T-cell (primary cell): ENCODE measurements around the gene SH3TC2. TPM values are rescaled to one million over a fixed set of nuclear protein-coding genes. Genes with fewer than 3 reads are reported as not detected.

Source experiments
- ATAC-seq, 4 experiments: fragments of 200-7000 bp in 3 of 4; fragments of 150-1000 bp in 1 of 4; cut with Tn5 transposase; replicated peaks in 1 of 4; 1 replicate in 3 of 4; 2 replicates in 1 of 4; pipeline ENCODE4 v1.10.0; 2021; ENCODE audit warnings: moderate library complexity in 3 of 4, mild to moderate bottlenecking in 2 of 4, moderate number of reproducible peaks in 1 of 4
- CTCF ChIA-PET, 2 donors: fragments of 300-600 bp; sonication (Branson Sonifier 250); formaldehyde crosslinking; loops; one replicate each; lab custom pipeline; 2022; ENCODE audit warnings: antibody characterized with exemption in 2 of 2; lab: Charles Lee
- POLR2A ChIA-PET, 2 donors: fragments of 300-600 bp; sonication (Branson Sonifier 250); formaldehyde crosslinking; loops; one replicate each; lab custom pipeline; 2022; ENCODE audit warnings: antibody characterized with exemption in 2 of 2; lab: Charles Lee
- DNase-seq, 35 experiments: peaks; one replicate each; pipeline versions ENCODE4 v3.0.0 to v3.0.0-alpha.2; 2013 to 2023
- H3K27ac ChIP-seq: one replicate; pipeline ENCODE4 v1.5.1; 2013; ENCODE audit warnings: low read length
- H3K27me3 ChIP-seq, 2 experiments: replicated peaks in 1 of 2; 1 replicate in 1 of 2; 2 replicates in 1 of 2; pipeline versions ENCODE4 v1.6.1 to v1.7.0; 2013; ENCODE audit warnings: low read length in 1 of 2, mixed read lengths in 1 of 2; ENCODE audit not compliant: control insufficient read depth in 2 of 2, insufficient read depth in 2 of 2; ENCODE audit errors: extremely low read depth in 1 of 2
- H3K36me3 ChIP-seq, 2 donors: 1 replicate in 1 of 2; 2 replicates in 1 of 2; pipeline versions ENCODE4 v1.6.1 to v1.7.0; 2013; ENCODE audit warnings: low read length in 1 of 2; ENCODE audit not compliant: control insufficient read depth in 2 of 2, insufficient read depth in 1 of 2; ENCODE audit errors: extremely low read depth in 1 of 2
- H3K4me1 ChIP-seq, 2 experiments: 1 replicate in 1 of 2; 2 replicates in 1 of 2; pipeline versions ENCODE4 v1.6.1 to v1.7.0; 2013; ENCODE audit warnings: low read length in 2 of 2, mixed read lengths in 1 of 2; ENCODE audit not compliant: insufficient read depth in 2 of 2, control insufficient read depth in 1 of 2; ENCODE audit errors: extremely low read depth in 1 of 2
- H3K4me3 ChIP-seq, 2 donors: 1 replicate in 1 of 2; 2 replicates in 1 of 2; pipeline versions ENCODE4 v1.5.1 to v1.7.0; 2013; ENCODE audit warnings: mild to moderate bottlenecking in 2 of 2, low read length in 1 of 2, moderate library complexity in 1 of 2; ENCODE audit not compliant: control insufficient read depth in 1 of 2; ENCODE audit errors: extremely low read depth in 1 of 2
- H3K9me3 ChIP-seq: 2 replicates; pipeline ENCODE4 v1.7.0; 2013
- H3K27ac Mint-ChIP-seq, 2 donors: one replicate each; pipeline ENCODE4 v1.8.0; 2020 to 2021; ENCODE audit warnings: mild to moderate bottlenecking in 2 of 2, mixed read lengths in 2 of 2
- H3K27me3 Mint-ChIP-seq, 2 donors: one replicate each; pipeline ENCODE4 v1.8.0; 2021 to 2022; ENCODE audit warnings: mixed read lengths in 2 of 2
- H3K36me3 Mint-ChIP-seq: one replicate; pipeline ENCODE4 v1.8.0; 2021; ENCODE audit warnings: mixed read lengths
- H3K4me1 Mint-ChIP-seq, 3 donors: one replicate each; pipeline ENCODE4 v1.8.0; 2020 to 2022; ENCODE audit warnings: mixed read lengths in 3 of 3, mild to moderate bottlenecking in 1 of 3
- H3K4me3 Mint-ChIP-seq, 3 donors: one replicate each; pipeline ENCODE4 v1.8.0; 2020 to 2022; ENCODE audit warnings: mild to moderate bottlenecking in 3 of 3, mixed read lengths in 3 of 3, moderate library complexity in 3 of 3
- H3K9me3 Mint-ChIP-seq, 3 donors: one replicate each; pipeline ENCODE4 v1.8.0; 2020 to 2022; ENCODE audit warnings: mixed read lengths in 3 of 3
- WGBS: methylation state at CpG from one replicate; pipeline ENCODE4 v1.1.5; 2013; ENCODE audit warnings: missing lambda C conversion rate; ENCODE audit not compliant: insufficient coverage; 5-methylcytosine and 5-hydroxymethylcytosine counted together
- total RNA-seq, 35 experiments: library from RNA in 6 of 35; stranded (reverse) in 6 of 35; fragments of 120-200 nt in 1 of 35; gene quantifications; one replicate each; pipeline versions ENCODE4 v1.2.1 to v1.2.4 and lab custom pipeline; 2013 to 2026

The SH3TC2 gene
- total RNA-seq, 5 donors from 2014 or later (not counting 1 experiment from before 2014, with no cell fraction given), result not detected

DNA sequence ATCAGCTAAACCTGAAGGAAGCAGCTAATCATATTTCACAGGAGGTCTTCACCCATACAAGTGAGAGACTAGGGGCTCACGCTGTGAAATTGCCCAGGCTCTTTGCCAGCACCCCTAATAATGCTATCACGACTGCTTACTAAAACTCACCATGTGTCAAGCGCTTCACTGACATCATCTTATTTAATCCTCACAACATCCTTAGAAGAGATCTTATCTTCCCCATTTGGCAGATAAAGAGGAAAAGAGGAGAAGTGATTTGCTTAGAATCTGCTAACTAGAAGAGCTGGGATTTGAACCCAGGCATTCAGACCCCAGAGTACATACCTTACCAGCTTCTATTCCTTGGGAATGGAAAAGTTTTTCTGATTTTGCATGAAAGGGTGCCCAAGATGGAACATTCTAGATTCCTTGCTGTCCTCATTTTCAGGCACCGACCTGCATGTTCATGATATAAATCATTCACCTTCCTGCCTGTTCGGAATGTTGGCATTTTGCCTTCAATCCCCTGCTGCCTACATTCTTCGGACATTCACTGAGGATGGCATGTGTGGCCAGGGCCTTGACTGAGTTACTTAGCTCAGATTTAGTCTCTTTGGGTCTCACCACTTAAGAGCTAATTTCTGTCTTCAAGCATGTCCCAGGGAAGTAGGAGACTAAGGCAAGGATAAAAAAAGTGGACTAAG lies 88.1 kb downstream of the SH3TC2 start:
- peaks cover 0 to 6% of the 10 kb centered on the region in 2 experiments for H3K27me3 ChIP-seq
- Mint-ChIP-seq H3K9me3 (no peaks in the 10 kb centered on the region), H3K4me3 (no peak overlapping the region), H3K27me3 (peaks cover 9 to 17% of the 10 kb centered on the region in 2 donors), H3K36me3 (no peaks in the 10 kb centered on the region), H3K27ac (no peak overlapping the region), H3K4me1 (no peaks in the 10 kb centered on the region)
- H3K4me1 ChIP-seq, result no peaks in the 10 kb centered on the region
- no peak overlapping the region for H3K4me3 ChIP-seq
- H3K27ac ChIP-seq, result no peak overlapping the region
- DNase-seq, result no peak
- no peaks in the 10 kb centered on the region for H3K36me3 ChIP-seq
- WGBS, result 90% methylated on average over 2 of the region's 6 CpGs
- no peak for ATAC-seq
- no peaks in the 10 kb centered on the region for H3K9me3 ChIP-seq
- POLR2A ChIA-PET, result no interaction called here
- CTCF ChIA-PET, result interaction anchor here in 1 of 2 donors (1.4 kb wide), 1 partner anchor 22 kb away, joined by 5 read pairs; no protein-coding TSS in a partner anchor

DNA sequence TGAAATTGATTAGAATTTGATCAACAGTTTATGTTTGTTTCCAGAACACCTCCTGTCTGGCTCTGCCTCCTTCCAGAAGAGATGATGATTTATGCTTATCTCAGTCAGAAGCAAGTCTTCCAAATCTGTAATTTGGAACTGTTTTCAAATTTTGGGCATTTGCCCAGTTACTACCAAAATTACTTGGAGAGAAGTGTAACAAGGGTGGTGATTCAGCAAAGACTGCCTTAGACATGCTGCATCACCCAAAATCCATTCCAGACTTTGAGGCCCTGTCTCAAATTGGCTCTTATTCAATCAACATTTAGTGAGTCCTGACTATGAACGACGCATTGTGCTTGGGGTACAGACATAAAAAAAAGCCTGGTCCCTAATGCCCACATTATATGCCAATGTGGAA lies 89.4 kb downstream of the SH3TC2 start:
- Mint-ChIP-seq H3K27me3 (peaks cover 8 to 17% of the 10 kb centered on the region in 2 donors), H3K36me3 (no peaks in the 10 kb centered on the region), H3K27ac (no peak overlapping the region), H3K9me3 (no peaks in the 10 kb centered on the region), H3K4me3 (no peak overlapping the region), H3K4me1 (no peaks in the 10 kb centered on the region)
- no peaks in the 10 kb centered on the region for H3K9me3 ChIP-seq
- ATAC-seq (no peak), DNase-seq (no peak)
- WGBS, result 100% methylated on average over 1 of the region's 2 CpGs
- no peaks in the 10 kb centered on the region for H3K36me3 ChIP-seq
- ChIA-PET POLR2A (no interaction called here), CTCF (interaction anchor here in 1 of 2 donors (0.6 to 1.4 kb wide), 2 partner anchors 23 to 638 kb away, joined by 3 to 5 read pairs; partner anchors contain the start of gene SPINK9)
- no peak overlapping the region for H3K4me3 ChIP-seq
- no peaks in the 10 kb centered on the region for H3K27me3 ChIP-seq
- H3K4me1 ChIP-seq, result no peaks in the 10 kb centered on the region
- no peak overlapping the region for H3K27ac ChIP-seq

DNA sequence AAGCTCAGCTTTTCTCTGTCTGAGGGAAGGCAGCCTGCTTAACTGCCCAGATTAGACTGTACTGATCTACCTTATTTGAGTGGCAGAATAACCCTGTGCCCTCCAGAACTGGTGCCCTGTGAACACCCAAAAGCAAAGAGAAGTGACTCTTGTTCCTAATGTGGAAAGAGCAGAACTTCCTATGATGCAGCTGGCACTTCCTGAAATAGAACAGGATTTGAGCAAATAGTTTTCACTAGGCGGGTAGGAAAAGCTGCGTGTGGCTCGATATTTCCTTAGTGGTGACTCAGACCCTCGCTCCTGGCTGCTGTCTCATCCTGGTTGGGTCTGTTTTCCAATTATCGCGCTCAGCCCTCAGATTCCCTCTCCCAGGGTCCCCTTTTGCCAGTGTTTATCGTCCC lies 89.9 kb downstream of the SH3TC2 start:
- Histone ChIP-seq H3K27ac (no peak overlapping the region), H3K9me3 (no peaks in the 10 kb centered on the region), H3K27me3 (no peaks in the 10 kb centered on the region), H3K36me3 (no peaks in the 10 kb centered on the region), H3K4me1 (no peaks in the 10 kb centered on the region), H3K4me3 (no peak overlapping the region)
- ChIA-PET POLR2A (no interaction called here), CTCF (interaction anchor here in 1 of 2 donors (0.6 to 1.4 kb wide), 2 partner anchors 24 to 637 kb away, joined by 3 to 5 read pairs; partner anchors contain the start of gene SPINK9)
- WGBS, result 4% methylated on average over 4 of the region's 7 CpGs
- Mint-ChIP-seq H3K27ac (no peak overlapping the region), H3K4me1 (no peaks in the 10 kb centered on the region), H3K27me3 (peaks cover 8 to 17% of the 10 kb centered on the region in 2 donors), H3K4me3 (no peak overlapping the region), H3K36me3 (no peaks in the 10 kb centered on the region), H3K9me3 (no peaks in the 10 kb centered on the region)
- ATAC-seq (no peak), DNase-seq (no peak)

DNA sequence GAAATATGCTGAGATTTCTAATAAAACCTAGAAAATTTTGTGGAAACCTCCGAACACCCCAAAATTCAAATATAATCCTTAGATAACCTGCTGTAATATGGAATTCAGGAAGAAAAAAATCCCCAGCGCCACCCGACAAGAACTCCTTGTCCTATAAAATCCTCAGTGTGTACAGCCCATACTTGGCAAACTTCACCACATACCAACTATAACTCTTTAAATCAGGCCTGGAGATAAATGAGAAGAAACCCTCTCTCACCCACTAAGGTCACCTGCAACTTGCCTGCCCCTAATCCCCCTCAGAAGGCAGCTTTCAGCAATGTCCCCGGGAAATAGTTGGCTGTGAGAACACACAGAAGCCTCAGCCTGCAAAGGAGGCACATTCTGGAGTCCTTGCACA lies 90.5 kb downstream of the SH3TC2 start:
- DNase-seq, result no peak
- Mint-ChIP-seq H3K4me1 (no peaks in the 10 kb centered on the region), H3K36me3 (no peaks in the 10 kb centered on the region), H3K27me3 (peaks cover 8 to 17% of the 10 kb centered on the region in 2 donors), H3K4me3 (no peak overlapping the region), H3K27ac (no peak overlapping the region), H3K9me3 (no peaks in the 10 kb centered on the region)
- CTCF ChIA-PET, result interaction anchor here (0.7 to 1.0 kb wide), 3 partner anchors 13 to 242 kb away, joined by 3 read pairs; no protein-coding TSS in a partner anchor
- H3K27me3 ChIP-seq, result peaks cover 0 to 2% of the 10 kb centered on the region in 2 experiments
- 92% methylated on average over 2 of the region's 4 CpGs for WGBS
- H3K4me3 ChIP-seq, result no peak overlapping the region
- H3K27ac ChIP-seq, result no peak overlapping the region
- no peaks in the 10 kb centered on the region for H3K9me3 ChIP-seq
- no peak for ATAC-seq
- H3K36me3 ChIP-seq, result no peaks in the 10 kb centered on the region
- POLR2A ChIA-PET, result no interaction called here
- no peaks in the 10 kb centered on the region for H3K4me1 ChIP-seq

DNA sequence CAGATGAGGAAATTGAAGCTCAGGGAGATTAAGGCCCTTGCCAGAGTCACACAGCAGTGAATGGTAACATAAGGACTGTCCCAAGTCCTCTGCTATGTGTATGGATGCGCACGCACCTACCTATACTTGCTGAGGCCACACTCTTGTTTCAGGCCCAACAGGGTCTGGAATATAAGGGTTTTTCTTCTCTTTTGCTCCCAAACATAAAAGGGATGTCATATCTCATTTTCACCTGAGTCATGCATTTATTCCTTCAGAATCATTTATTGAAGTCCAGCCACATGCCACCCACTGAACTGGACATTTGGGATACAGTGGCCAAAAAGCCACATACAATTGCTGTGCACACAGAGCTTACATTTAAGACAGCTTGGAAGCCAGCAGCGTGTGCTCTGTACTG lies 92.0 kb downstream of the SH3TC2 start:
- Mint-ChIP-seq H3K36me3 (no peaks in the 10 kb centered on the region), H3K27ac (no peak overlapping the region), H3K9me3 (no peaks in the 10 kb centered on the region), H3K4me1 (no peaks in the 10 kb centered on the region), H3K27me3 (peaks cover 8 to 17% of the 10 kb centered on the region in 2 donors), H3K4me3 (no peak overlapping the region)
- WGBS, result 100% methylated on average over 1 of the region's 3 CpGs
- DNase-seq, result no peak
- Histone ChIP-seq H3K27ac (no peak overlapping the region), H3K36me3 (no peaks in the 10 kb centered on the region), H3K4me3 (no peak overlapping the region), H3K27me3 (peaks cover 0 to 4% of the 10 kb centered on the region in 2 experiments), H3K9me3 (no peaks in the 10 kb centered on the region), H3K4me1 (no peaks in the 10 kb centered on the region)
- ATAC-seq, result no peak
- CTCF ChIA-PET, result no interaction called here
- POLR2A ChIA-PET, result no interaction called here

DNA sequence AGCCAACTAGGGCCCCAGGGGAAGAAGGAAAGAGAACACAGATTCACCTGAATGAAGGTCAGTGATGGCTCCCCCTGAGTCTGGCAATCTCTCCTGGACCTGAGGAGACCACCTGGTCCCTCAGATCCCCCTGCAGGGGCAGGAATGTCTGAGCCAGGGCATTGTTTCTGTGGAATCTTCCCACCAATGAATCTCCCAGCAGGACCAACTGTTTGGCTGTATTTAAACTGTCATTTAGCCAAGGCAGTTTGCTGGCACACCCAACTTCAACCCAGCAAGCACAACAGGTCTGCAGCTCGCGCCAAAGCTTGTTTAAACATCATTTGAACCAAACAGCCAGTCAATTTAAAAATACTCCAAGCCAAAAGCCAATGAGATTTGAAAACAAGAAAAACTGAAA lies 92.6 kb downstream of the SH3TC2 start:
- no peaks in the 10 kb centered on the region for H3K9me3 Mint-ChIP-seq
- no peaks in the 10 kb centered on the region for H3K9me3 ChIP-seq
- no peak overlapping the region for H3K4me3 Mint-ChIP-seq
- no peaks in the 10 kb centered on the region for H3K4me1 ChIP-seq
- ATAC-seq (no peak), DNase-seq (no peak)
- no peaks in the 10 kb centered on the region for H3K36me3 ChIP-seq
- no peaks in the 10 kb centered on the region for H3K4me1 Mint-ChIP-seq
- ChIA-PET POLR2A (no interaction called here), CTCF (interaction anchor here in 1 of 2 donors (0.5 kb wide), 1 partner anchor 106 kb away, joined by 3 read pairs; no protein-coding TSS in a partner anchor)
- no peak overlapping the region for H3K27ac Mint-ChIP-seq
- H3K27me3 ChIP-seq, result peaks cover 0 to 4% of the 10 kb centered on the region in 2 experiments
- H3K27me3 Mint-ChIP-seq, result peaks cover 8 to 17% of the 10 kb centered on the region in 2 donors
- no CpG with 5 or more reads among the region's 2 CpGs for WGBS
- no peak overlapping the region for H3K27ac ChIP-seq
- no peak overlapping the region for H3K4me3 ChIP-seq
- H3K36me3 Mint-ChIP-seq, result no peaks in the 10 kb centered on the region
